ENCODE measurements around the gene MPEG1. TPM values are rescaled to one million over a fixed set of nuclear protein-coding genes. Genes with fewer than 3 reads are reported as not detected.

MPEG1 gene
- total RNA-seq, 4 donors from 2014 or later: 3.6 to 35.5 (median 11.4) TPM

- TF ChIP-seq POLR2A (IDR thresholded peaks at IDR 0.05) (no peak), CTCF (IDR thresholded peaks at IDR 0.05) (no peak), POLR2AphosphoS5 (IDR thresholded peaks at IDR 0.05) (no peak), EP300 (IDR thresholded peaks at IDR 0.05) (no peak)
- Histone ChIP-seq H3K27ac (no peak overlapping the region), H3K27me3 (no peaks in the 10 kb centered on the region), H3K9me3 (no peaks in the 10 kb centered on the region), H3K36me3 (no peaks in the 10 kb centered on the region), H3K4me3 (no peak overlapping the region), H3K4me1 (no peaks in the 10 kb centered on the region)
- WGBS, 2 donors (ENCODE audit: low coverage in 1 of 2): 46 to 57% methylated on average over 2 to 3 of the region's 4 CpGs
- no peak for ATAC-seq
These were observed 46.3 kb upstream of the MPEG1 start for GRCh38 chr11:59259047-59259446.

- Histone ChIP-seq H3K36me3 (no peaks in the 10 kb centered on the region), H3K4me1 (no peaks in the 10 kb centered on the region), H3K9me3 (no peaks in the 10 kb centered on the region), H3K4me3 (no peak overlapping the region), H3K27me3 (no peaks in the 10 kb centered on the region), H3K27ac (no peak overlapping the region)
- TF ChIP-seq EP300 (IDR thresholded peaks at IDR 0.05): no peak
- TF ChIP-seq POLR2A (IDR thresholded peaks at IDR 0.05): no peak
- TF ChIP-seq CTCF (IDR thresholded peaks at IDR 0.05): no peak
- ATAC-seq: no peak
- 40 to 67% methylated on average over 5 to 7 of the region's 8 CpGs for WGBS, 2 donors (ENCODE audit: low coverage in 1 of 2)
These were observed 42.6 kb upstream of the MPEG1 start for GRCh38 chr11:59255281-59255680.

GRCh38 chr11:59254286-59254685 lies 41.6 kb upstream of the MPEG1 start:
- TF ChIP-seq POLR2AphosphoS5 (IDR thresholded peaks at IDR 0.05): no peak
- no peak for TF ChIP-seq CTCF (IDR thresholded peaks at IDR 0.05)
- no peak for TF ChIP-seq POLR2A (IDR thresholded peaks at IDR 0.05)
- TF ChIP-seq EP300 (IDR thresholded peaks at IDR 0.05): no peak
- Histone ChIP-seq H3K36me3 (no peaks in the 10 kb centered on the region), H3K9me3 (no peaks in the 10 kb centered on the region)

GRCh38 chr11:59253001-59253400 lies 40.3 kb upstream of the MPEG1 start:
- ATAC-seq: no peak
- WGBS, 2 donors (ENCODE audit: low coverage in 1 of 2): 100% methylated on average over 2 of the region's 2 CpGs; no CpG with 5 or more reads in 1 of the 2 donors

More at GRCh38 chr11:59254286-59254685, 41.6 kb upstream of the MPEG1 start:
- no peaks in the 10 kb centered on the region for H3K4me1 ChIP-seq
- H3K27ac ChIP-seq: no peak overlapping the region
- H3K4me3 ChIP-seq: no peak overlapping the region
- H3K27me3 ChIP-seq: no peaks in the 10 kb centered on the region
- ATAC-seq: no peak

More at GRCh38 chr11:59253001-59253400, 40.3 kb upstream of the MPEG1 start:
- no peak overlapping the region for H3K27ac ChIP-seq
- H3K4me1 ChIP-seq: no peaks in the 10 kb centered on the region
- no peaks in the 10 kb centered on the region for H3K9me3 ChIP-seq
- no peak overlapping the region for H3K4me3 ChIP-seq
- no peak for TF ChIP-seq CTCF (IDR thresholded peaks at IDR 0.05)
- no peak for TF ChIP-seq EP300 (IDR thresholded peaks at IDR 0.05)
- no peak for TF ChIP-seq POLR2AphosphoS5 (IDR thresholded peaks at IDR 0.05)
- no peak for TF ChIP-seq POLR2A (IDR thresholded peaks at IDR 0.05)
- H3K36me3 ChIP-seq: no peaks in the 10 kb centered on the region
- no peaks in the 10 kb centered on the region for H3K27me3 ChIP-seq
